Measurements from ENCODE around the gene KLF16. TPM values are rescaled to one million over a fixed set of nuclear protein-coding genes. Genes with fewer than 3 reads are reported as not detected.

Gene KLF16
- total RNA-seq, result 1 to 10 TPM; 1.4 to 7.1 (median 5.5) TPM

DNA sequence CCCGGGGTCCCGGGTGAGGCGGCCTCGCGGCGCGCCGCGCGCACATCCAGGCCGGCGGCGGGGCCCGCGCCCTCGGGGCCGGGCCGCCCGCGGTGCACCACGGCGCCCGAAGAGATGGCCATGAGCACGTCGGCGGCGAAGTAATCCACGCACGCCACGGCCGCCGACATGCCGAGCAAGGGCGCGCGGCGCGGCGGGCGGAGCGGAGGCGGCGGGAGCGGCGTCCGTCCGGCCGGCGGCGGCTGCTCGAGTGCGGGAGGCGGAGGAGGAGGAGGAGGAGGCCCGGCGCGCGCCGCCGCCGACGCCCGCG lies at the start of gene KLF16:
TSS of gene KLF16 (minus strand) at position 252 of the 310 bp plus-strand sequence. CDS start at position 170, 82 bp downstream.
- ATAC-seq, result no peak
- TF ChIP-seq, protein P1, sequence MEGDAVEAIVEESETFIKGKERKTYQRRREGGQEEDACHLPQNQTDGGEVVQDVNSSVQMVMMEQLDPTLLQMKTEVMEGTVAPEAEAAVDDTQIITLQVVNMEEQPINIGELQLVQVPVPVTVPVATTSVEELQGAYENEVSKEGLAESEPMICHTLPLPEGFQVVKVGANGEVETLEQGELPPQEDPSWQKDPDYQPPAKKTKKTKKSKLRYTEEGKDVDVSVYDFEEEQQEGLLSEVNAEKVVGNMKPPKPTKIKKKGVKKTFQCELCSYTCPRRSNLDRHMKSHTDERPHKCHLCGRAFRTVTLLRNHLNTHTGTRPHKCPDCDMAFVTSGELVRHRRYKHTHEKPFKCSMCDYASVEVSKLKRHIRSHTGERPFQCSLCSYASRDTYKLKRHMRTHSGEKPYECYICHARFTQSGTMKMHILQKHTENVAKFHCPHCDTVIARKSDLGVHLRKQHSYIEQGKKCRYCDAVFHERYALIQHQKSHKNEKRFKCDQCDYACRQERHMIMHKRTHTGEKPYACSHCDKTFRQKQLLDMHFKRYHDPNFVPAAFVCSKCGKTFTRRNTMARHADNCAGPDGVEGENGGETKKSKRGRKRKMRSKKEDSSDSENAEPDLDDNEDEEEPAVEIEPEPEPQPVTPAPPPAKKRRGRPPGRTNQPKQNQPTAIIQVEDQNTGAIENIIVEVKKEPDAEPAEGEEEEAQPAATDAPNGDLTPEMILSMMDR (IDR thresholded peaks at IDR 0.05), result peak in 1 of 4 experiments; percentile 0
- TF ChIP-seq POLR2A (IDR thresholded peaks at IDR 0.05), result peak; percentile 42 to 77
- TF ChIP-seq POLR2AphosphoS5 (IDR thresholded peaks at IDR 0.05), result no peak
- Histone ChIP-seq H3K9me3 (no peaks in the 10 kb centered on the region), H3K27me3 (peaks cover 36% of the 10 kb centered on the region), H3K4me3 (peak within 1 kb of the TSS; percentile 41 to 69), H3K4me1 (peaks cover 0 to 58% (median 36%) of the 10 kb centered on the region in 3 donors), H3K27ac (peak within 1 kb of the TSS; percentile 6 to 93 (median 88)), H3K36me3 (no peaks in the 10 kb centered on the region)
- no CpG with 5 or more reads among the region's 63 CpGs for WGBS, 2 donors (ENCODE audit: low coverage in 1 of 2)

DNA sequence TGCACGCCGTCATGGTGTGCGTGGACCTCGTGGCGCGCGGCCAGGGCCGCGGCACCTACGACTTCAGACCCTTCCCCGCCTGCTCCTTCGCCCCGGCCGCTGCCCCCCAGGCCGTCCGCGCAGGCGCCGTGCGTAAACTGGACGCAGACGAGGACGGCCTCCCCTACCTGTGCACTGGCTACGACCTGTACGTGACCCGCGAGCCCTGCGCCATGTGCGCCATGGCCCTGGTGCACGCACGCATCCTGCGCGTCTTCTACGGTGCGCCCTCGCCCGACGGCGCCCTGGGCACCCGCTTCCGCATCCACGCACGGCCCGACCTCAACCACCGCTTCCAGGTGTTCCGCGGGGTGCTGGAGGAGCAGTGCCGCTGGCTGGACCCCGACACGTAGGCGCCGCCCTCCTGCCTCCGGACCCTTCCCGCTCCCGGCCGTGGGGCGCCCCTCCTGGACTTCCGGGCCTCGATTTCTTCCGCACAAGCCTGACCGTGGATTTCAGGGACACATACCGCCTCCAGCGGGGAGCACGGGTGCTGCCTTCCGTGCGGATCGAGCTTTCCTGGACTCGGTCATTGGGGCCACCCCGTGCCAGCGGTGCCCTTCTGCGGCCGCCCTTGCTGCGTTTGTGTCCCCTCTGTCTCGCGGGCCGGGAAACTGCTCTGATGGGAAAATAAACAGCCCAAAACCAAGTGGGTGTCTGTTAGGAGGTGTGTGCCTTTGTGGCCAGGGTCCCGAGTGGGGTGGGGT lies 49.6 kb upstream of the KLF16 start:
- no peak for ATAC-seq
- Histone ChIP-seq H3K27ac (no peak overlapping the region), H3K4me3 (no peak overlapping the region), H3K36me3 (peaks cover 0 to 49% of the 10 kb centered on the region in 2 donors), H3K27me3 (no peaks in the 10 kb centered on the region), H3K9me3 (no peaks in the 10 kb centered on the region), H3K4me1 (peaks cover 0 to 23% (median 0%) of the 10 kb centered on the region in 3 donors)
- 97 to 100% methylated on average over 2 to 34 of the region's 77 CpGs for WGBS, 2 donors (ENCODE audit: low coverage in 1 of 2)
- TF ChIP-seq EP300 (IDR thresholded peaks at IDR 0.05) (no peak), POLR2A (IDR thresholded peaks at IDR 0.05) (no peak), POLR2AphosphoS5 (IDR thresholded peaks at IDR 0.05) (no peak)
- TF ChIP-seq, protein P1 (IDR thresholded peaks at IDR 0.05), result no peak

DNA sequence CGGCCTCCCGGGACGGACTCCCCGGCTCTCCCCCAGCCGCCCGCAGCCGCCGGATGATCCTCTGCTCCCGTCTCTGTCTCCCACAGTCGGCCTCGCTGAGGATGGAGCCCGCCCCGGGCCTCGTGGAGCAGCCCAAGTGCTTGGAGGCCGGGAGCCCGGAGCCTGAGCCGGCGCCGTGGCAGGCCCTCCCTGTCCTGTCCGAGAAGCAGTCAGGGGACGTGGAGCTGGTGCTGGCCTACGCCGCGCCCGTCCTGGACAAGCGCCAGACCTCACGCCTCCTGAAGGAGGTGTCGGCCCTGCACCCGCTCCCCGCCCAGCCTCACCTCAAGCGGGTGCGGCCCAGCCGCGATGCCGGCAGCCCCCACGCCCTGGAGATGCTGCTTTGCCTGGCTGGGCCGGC lies 48.6 kb upstream of the KLF16 start:
- no peaks in the 10 kb centered on the region for H3K27me3 ChIP-seq
- TF ChIP-seq POLR2A (IDR thresholded peaks at IDR 0.05) (no peak), EP300 (IDR thresholded peaks at IDR 0.05) (no peak), POLR2AphosphoS5 (IDR thresholded peaks at IDR 0.05) (no peak)
- TF ChIP-seq, protein P1 (IDR thresholded peaks at IDR 0.05), result no peak
- ATAC-seq, result no peak
- H3K4me3 ChIP-seq, result no peak overlapping the region
- peaks cover 0 to 32% (median 0%) of the 10 kb centered on the region in 3 donors for H3K4me1 ChIP-seq
- no peak overlapping the region for H3K27ac ChIP-seq
- no peaks in the 10 kb centered on the region for H3K9me3 ChIP-seq
- WGBS, 2 donors (ENCODE audit: low coverage in 1 of 2), result 80% methylated on average over 1 of the region's 37 CpGs; no CpG with 5 or more reads in 1 of the 2 donors
- peaks cover 0 to 41% of the 10 kb centered on the region in 2 donors for H3K36me3 ChIP-seq

DNA sequence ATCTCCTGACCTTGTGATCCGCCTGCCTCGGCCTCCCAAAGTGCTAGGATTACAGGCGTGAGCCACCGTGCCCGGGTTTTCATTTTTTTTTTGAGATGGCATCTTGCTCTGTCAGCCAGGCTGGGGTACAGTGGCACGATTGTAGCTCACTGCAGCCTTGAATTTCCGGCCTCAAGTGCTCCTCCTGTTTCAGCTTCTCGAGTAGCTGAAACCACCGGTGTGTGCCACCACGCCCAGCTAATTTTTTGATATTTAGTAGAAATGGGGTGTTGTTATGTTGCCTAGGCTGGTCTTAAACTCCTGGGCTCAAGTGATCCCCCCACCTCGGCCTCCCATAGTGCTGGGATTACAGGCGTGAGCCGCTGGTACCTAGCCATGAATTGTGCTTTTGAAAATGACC lies 47.7 kb upstream of the KLF16 start:
- no peak for ATAC-seq
- 82% methylated on average over 9 of the region's 13 CpGs; no CpG with 5 or more reads in 1 of the 2 donors for WGBS, 2 donors (ENCODE audit: low coverage in 1 of 2)
- H3K4me1 ChIP-seq, result peaks cover 0 to 41% (median 0%) of the 10 kb centered on the region in 3 donors

More for the DNA sequence above, 47.7 kb upstream of the KLF16 start:
- Histone ChIP-seq H3K4me3 (no peak overlapping the region), H3K9me3 (no peaks in the 10 kb centered on the region), H3K27ac (no peak overlapping the region), H3K27me3 (no peaks in the 10 kb centered on the region), H3K36me3 (peaks cover 0 to 37% of the 10 kb centered on the region in 2 donors)
- TF ChIP-seq POLR2A (IDR thresholded peaks at IDR 0.05) (no peak), EP300 (IDR thresholded peaks at IDR 0.05) (no peak), POLR2AphosphoS5 (IDR thresholded peaks at IDR 0.05) (no peak)
- TF ChIP-seq, protein P1 (IDR thresholded peaks at IDR 0.05), result no peak

Measured in gastroesophageal sphincter (tissue), 4 donors.